IMR-90 (cell line): ENCODE measurements around the gene SRD5A1. TPM values are rescaled to one million over a fixed set of nuclear protein-coding genes. Genes with fewer than 3 reads are reported as not detected.

ENCODE experiments used
- ATAC-seq: fragments of 200-7000 bp; cut with Tn5 transposase; 2 replicates; pipeline ENCODE4 v1.9.1; 2020; ENCODE audit warnings: low read depth, mild to moderate bottlenecking, moderate library complexity
- BruUV-seq: library from RNA; stranded (reverse); fragments of 400-500 nt; replicated peaks from 2 replicates; lab custom pipeline; 2021; lab: Mats Ljungman, UMichigan
- CTCF ChIA-PET: fragments of 300-600 bp; formaldehyde crosslinking; extraction: SDS; loops from one replicate; lab custom pipeline; 2021; ENCODE audit warnings: antibody characterized with exemption; lab: Yijun Ruan, JAX
- POLR2A ChIA-PET: fragments of 300-600 bp; sonication (Branson Sonifier 250); formaldehyde crosslinking; loops from one replicate; lab custom pipeline; 2022; ENCODE audit warnings: antibody characterized with exemption; ENCODE audit not compliant: unreplicated experiment; lab: Charles Lee
- DNase-seq: peaks from one replicate; pipeline ENCODE4 v3.0.0; 2013
- H2AFZ ChIP-seq: replicated peaks from 2 replicates; pipeline ENCODE3; 2013; ENCODE audit warnings: low read length, mild to moderate bottlenecking; ENCODE audit not compliant: poor library complexity
- H2AK5ac ChIP-seq: 2 replicates; pipeline ENCODE4 v1.6.1; 2013; ENCODE audit warnings: low read depth, low read length, inconsistent platforms
- H2AK9ac ChIP-seq: replicated peaks from 2 replicates; pipeline ENCODE3; 2013; ENCODE audit warnings: mild to moderate bottlenecking, low read depth, low read length, moderate library complexity; ENCODE audit not compliant: poor library complexity
- H2BK120ac ChIP-seq: 2 replicates; pipeline ENCODE4 v1.6.1; 2013; ENCODE audit warnings: low read depth, low read length, inconsistent platforms
- H2BK15ac ChIP-seq: 3 replicates; pipeline ENCODE4 v1.6.1; 2013; ENCODE audit warnings: low read depth, low read length, inconsistent platforms
- H2BK20ac ChIP-seq: 2 replicates; pipeline ENCODE4 v1.6.1; 2013; ENCODE audit warnings: low read depth, mild to moderate bottlenecking, inconsistent platforms, low read length, moderate library complexity
- H2BK5ac ChIP-seq: 2 replicates; pipeline ENCODE4 v1.6.1; 2013; ENCODE audit warnings: mild to moderate bottlenecking, low read depth, low read length, inconsistent platforms; ENCODE audit not compliant: poor library complexity, severe bottlenecking
- H3K14ac ChIP-seq: replicated peaks from 2 replicates; pipeline ENCODE4 v1.6.1; 2013; ENCODE audit warnings: low read depth, low read length, inconsistent platforms
- H3K18ac ChIP-seq: 2 replicates; pipeline ENCODE4 v1.6.1; 2013; ENCODE audit warnings: low read depth, low read length, control low read depth
- H3K23ac ChIP-seq: 2 replicates; pipeline ENCODE4 v1.6.1; 2013; ENCODE audit warnings: low read depth, low read length, inconsistent platforms
- H3K27ac ChIP-seq: 2 replicates; pipeline ENCODE4 v1.5.1; 2013; ENCODE audit warnings: mild to moderate bottlenecking, control low read depth, low read length; ENCODE audit not compliant: insufficient read depth
- H3K27me3 ChIP-seq: 2 replicates; pipeline ENCODE4 v1.6.1; 2013; ENCODE audit warnings: low read length; ENCODE audit not compliant: control insufficient read depth, insufficient read depth
- H3K36me3 ChIP-seq: 2 replicates; pipeline ENCODE4 v1.6.1; 2013; ENCODE audit warnings: low read length, mixed read lengths; ENCODE audit not compliant: control insufficient read depth, insufficient read depth
- H3K4ac ChIP-seq: 2 replicates; pipeline ENCODE4 v1.6.1; 2013; ENCODE audit warnings: low read depth, low read length, inconsistent platforms
- H3K4me1 ChIP-seq: 2 replicates; pipeline ENCODE4 v1.6.1; 2013; ENCODE audit warnings: low read length, mixed read lengths; ENCODE audit not compliant: control insufficient read depth, insufficient read depth
- H3K4me2 ChIP-seq: 2 replicates; pipeline ENCODE4 v1.6.1; 2013; ENCODE audit warnings: low read depth, mild to moderate bottlenecking, control low read depth, low read length, moderate library complexity
- H3K4me3 ChIP-seq: 2 replicates; pipeline ENCODE4 v1.5.1; 2013; ENCODE audit warnings: low read depth, mild to moderate bottlenecking, control low read depth, low read length, moderate library complexity; ENCODE audit not compliant: insufficient read depth
- H3K56ac ChIP-seq: 2 replicates; pipeline ENCODE4 v1.6.1; 2013; ENCODE audit warnings: low read length, inconsistent platforms; ENCODE audit not compliant: insufficient read depth; ENCODE audit errors: extremely low read depth
- H3K79me1 ChIP-seq, 2 experiments: 2 replicates each; pipeline ENCODE4 v1.6.1; 2013; ENCODE audit warnings: low read length in 2 of 2, inconsistent platforms in 1 of 2, low read depth in 1 of 2
- H3K9ac ChIP-seq: 2 replicates; pipeline ENCODE4 v1.6.1; 2013; ENCODE audit warnings: low read depth, low read length, control low read depth
- H3K9me1 ChIP-seq: 2 replicates; pipeline ENCODE4 v1.6.1; 2013; ENCODE audit warnings: low read length, inconsistent platforms; ENCODE audit not compliant: insufficient read depth
- H3K9me3 ChIP-seq: 2 replicates; pipeline ENCODE4 v1.6.1; 2013; ENCODE audit warnings: low read length; ENCODE audit not compliant: control insufficient read depth, insufficient read depth
- H4K20me1 ChIP-seq: 2 replicates; pipeline ENCODE4 v1.6.1; 2013; ENCODE audit warnings: low read length, inconsistent platforms; ENCODE audit not compliant: insufficient read depth
- H4K5ac ChIP-seq: 2 replicates; pipeline ENCODE4 v1.6.1; 2013; ENCODE audit warnings: mild to moderate bottlenecking, low read depth, low read length, control low read depth
- H4K8ac ChIP-seq, 2 experiments: 2 replicates each; pipeline ENCODE4 v1.6.1; 2013; ENCODE audit warnings: low read depth in 2 of 2, low read length in 2 of 2, control low read depth in 1 of 2, inconsistent platforms in 1 of 2
- H4K91ac ChIP-seq: 2 replicates; pipeline ENCODE4 v1.6.1; 2013; ENCODE audit warnings: low read depth, low read length, inconsistent platforms; ENCODE audit not compliant: insufficient read depth
- BHLHE40 ChIP-seq: fragments of 150-350 bp; IDR thresholded peaks from 2 replicates; pipeline ENCODE4 v1.6.1; 2016; ENCODE audit warnings: mild to moderate bottlenecking, low read depth, low read length
- MXI1 ChIP-seq: IDR thresholded peaks from 2 replicates; pipeline ENCODE4 v1.6.1; 2012; ENCODE audit warnings: low read depth, mild to moderate bottlenecking, low read length, moderate library complexity, borderline replicate concordance
- WGBS, 2 experiments: methylation state at CpG; one replicate each; pipeline versions ENCODE4 v1.1.5 to v1.1.7; 2013; ENCODE audit warnings: missing lambda C conversion rate in 2 of 2; ENCODE audit not compliant: insufficient read length in 1 of 2; ENCODE audit errors: extremely low coverage in 2 of 2; 5-methylcytosine and 5-hydroxymethylcytosine counted together
- dilution Hi-C: fragments of 300-500 bp; cut with HindIII; formaldehyde crosslinking; loops from one replicate; pipeline ENCODE4 v1.14.3; 2018; ENCODE audit warnings: low sequenced_read_pairs; ENCODE audit not compliant: unreplicated experiment
- in situ Hi-C: fragments of 300-500 bp; cut with MboI; formaldehyde crosslinking; loops from 3 replicates; pipeline ENCODE4 v1.14.3; 2019; ENCODE audit warnings: low sequenced_read_pairs, inconsistent platforms, mixed read lengths
- intact Hi-C: fragments of 100-400 bp; cut with micrococcal nuclease; formaldehyde crosslinking; loops from 2 replicates; pipeline ENCODE4 v1.10.0; 2022
- polyA plus RNA-seq, 3 experiments: library from polyadenylated mRNA; depleted of rRNA; stranded (reverse); fragments of >200 nt; gene quantifications; 2 replicates each; pipeline ENCODE4 v1.2.3, GENCODE V29; 2012; ENCODE audit warnings: low replicate concordance in 1 of 3
- total RNA-seq: library from RNA; depleted of rRNA; stranded (reverse); fragments of >200 nt; gene quantifications from 2 replicates; pipeline ENCODE4 v1.2.3, GENCODE V29; 2012

The SRD5A1 gene
- total and polyA plus RNA-seq, 2 of the 4 experiments (the other 2 are of a cell fraction): 6.3 to 18.2 TPM

- POLR2A ChIA-PET: no interaction called here
- Histone ChIP-seq H4K20me1 (peaks cover 68% of the 10 kb centered on the region), H4K5ac (no peak overlapping the region), H3K9me1 (peaks cover 47% of the 10 kb centered on the region), H3K79me1 (peaks cover 0 to 59% of the 10 kb centered on the region in 2 experiments; a peak in 2 of 4 replicates), H3K4me1 (peaks cover 33% of the 10 kb centered on the region), H2BK15ac (no peak overlapping the region), H3K4me3 (peak overlapping the region; percentile 89), H2AK9ac (peak overlapping the region; percentile 80), H3K56ac (no peak overlapping the region), H3K23ac (peak overlapping the region; percentile 25), H2BK120ac (no peak overlapping the region), H4K91ac (no peak overlapping the region), H2BK20ac (no peak overlapping the region), H3K4ac (peak overlapping the region; percentile 25; the same call in 1 of the 2 replicates), H3K14ac (peak overlapping the region; percentile 65; the same call in 1 of the 2 replicates), H2BK5ac (no peak overlapping the region), H4K8ac (no peak overlapping the region), H2AK5ac (peak overlapping the region; percentile 51; the same call in 1 of the 2 replicates), H3K9me3 (no peaks in the 10 kb centered on the region), H3K9ac (no peak overlapping the region; the same call in 1 of the 2 replicates), H3K4me2 (peak overlapping the region; percentile 100), H3K36me3 (no peaks in the 10 kb centered on the region; the same call in 1 of the 2 replicates), H2AFZ (peak overlapping the region; percentile 36), H3K18ac (no peak overlapping the region), H3K27me3 (no peaks in the 10 kb centered on the region), H3K27ac (no peak overlapping the region)
- intact Hi-C loops: no loop called here
- in situ Hi-C loops: no loop called here
- 0 out of 2 replicates have a peak, but pooled peaks have one; percentile 8 for TF ChIP-seq MXI1
- TF ChIP-seq BHLHE40: no peak
- CTCF ChIA-PET: no interaction called here
- BruUV-seq: TSS peak; percentile 49
- WGBS, 2 experiments: 58% methylated on average over 4 of the region's 17 CpGs; no CpG with 5 or more reads in 1 of the 2 experiments
- ATAC-seq (no peak), DNase-seq (no peak)
- dilution Hi-C loops: no loop called here
These were observed 82.8 kb downstream of the SRD5A1 start for GRCh38 chr5:6715758-6716628.
